MM.1S (cell line): ENCODE results near the gene NARF.

ENCODE experiments used
- EZH2phosphoT487 ChIP-seq: fragments of 300-600 bp; sonication (generic); IDR thresholded peaks from 2 replicates; pipeline ENCODE4 v1.6.1; 2018; ENCODE audit warnings: antibody characterized with exemption, low read length
- TF ChIP-seq, protein P1 (sequence below): fragments of 300-600 bp; sonication (generic); IDR thresholded peaks from 2 replicates; pipeline ENCODE4 v1.5.1; 2016; ENCODE audit warnings: antibody characterized with exemption, low read length, mixed read lengths

DNA sequence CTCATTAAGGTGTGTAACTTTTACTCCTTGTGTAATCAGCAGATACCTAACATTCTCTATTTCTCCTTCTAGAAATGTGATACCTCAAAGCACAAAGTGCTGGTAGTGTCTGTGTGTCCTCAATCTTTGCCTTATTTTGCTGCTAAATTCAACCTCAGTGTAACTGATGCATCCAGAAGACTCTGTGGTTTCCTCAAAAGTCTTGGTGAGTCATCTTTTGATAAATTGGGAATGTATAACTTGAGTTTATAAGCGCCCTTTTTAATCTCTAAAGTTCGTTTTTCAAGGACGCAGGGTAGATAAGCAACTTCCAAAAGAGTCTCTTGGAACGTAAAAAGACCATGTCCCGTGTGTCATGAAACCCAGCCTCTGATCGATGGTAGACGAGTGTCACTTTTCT is 10.2 kb downstream of the NARF start:
- TF ChIP-seq, protein P1, sequence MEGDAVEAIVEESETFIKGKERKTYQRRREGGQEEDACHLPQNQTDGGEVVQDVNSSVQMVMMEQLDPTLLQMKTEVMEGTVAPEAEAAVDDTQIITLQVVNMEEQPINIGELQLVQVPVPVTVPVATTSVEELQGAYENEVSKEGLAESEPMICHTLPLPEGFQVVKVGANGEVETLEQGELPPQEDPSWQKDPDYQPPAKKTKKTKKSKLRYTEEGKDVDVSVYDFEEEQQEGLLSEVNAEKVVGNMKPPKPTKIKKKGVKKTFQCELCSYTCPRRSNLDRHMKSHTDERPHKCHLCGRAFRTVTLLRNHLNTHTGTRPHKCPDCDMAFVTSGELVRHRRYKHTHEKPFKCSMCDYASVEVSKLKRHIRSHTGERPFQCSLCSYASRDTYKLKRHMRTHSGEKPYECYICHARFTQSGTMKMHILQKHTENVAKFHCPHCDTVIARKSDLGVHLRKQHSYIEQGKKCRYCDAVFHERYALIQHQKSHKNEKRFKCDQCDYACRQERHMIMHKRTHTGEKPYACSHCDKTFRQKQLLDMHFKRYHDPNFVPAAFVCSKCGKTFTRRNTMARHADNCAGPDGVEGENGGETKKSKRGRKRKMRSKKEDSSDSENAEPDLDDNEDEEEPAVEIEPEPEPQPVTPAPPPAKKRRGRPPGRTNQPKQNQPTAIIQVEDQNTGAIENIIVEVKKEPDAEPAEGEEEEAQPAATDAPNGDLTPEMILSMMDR, result no peak
- no peak for TF ChIP-seq EZH2phosphoT487
